Thyroid gland (tissue), 4 donors: Measurements from ENCODE around the gene TMEM222. TPM values are rescaled to one million over a fixed set of nuclear protein-coding genes. Genes with fewer than 3 reads are reported as not detected.

ENCODE experiments used
- DNase-seq, 2 donors: peaks; one replicate each; pipeline ENCODE4 v3.0.0-alpha.2; 2019
- H3K27ac ChIP-seq, 3 donors: fragments of 200-600 bp; sonication (generic); 1 replicate in 2 of 3; 2 replicates in 1 of 3; pipeline ENCODE4 v1.5.1; 2016 to 2019; ENCODE audit warnings: mild to moderate bottlenecking in 1 of 3, moderate library complexity in 1 of 3
- H3K27me3 ChIP-seq: fragments of 200-600 bp; sonication (generic); one replicate; pipeline ENCODE4 v1.5.1; 2019
- H3K36me3 ChIP-seq, 2 donors: fragments of 200-600 bp; sonication (generic); one replicate each; pipeline ENCODE4 v1.5.1; 2016 to 2019
- H3K4me1 ChIP-seq, 2 donors: fragments of 200-600 bp; sonication (generic); one replicate each; pipeline ENCODE4 v1.5.1; 2017 to 2019
- H3K4me3 ChIP-seq, 3 donors: fragments of 200-600 bp; sonication (generic); replicated peaks in 1 of 3; 1 replicate in 2 of 3; 2 replicates in 1 of 3; pipeline ENCODE4 v1.5.1; 2016; ENCODE audit warnings: mild to moderate bottlenecking in 1 of 3
- H3K9me3 ChIP-seq: fragments of 200-600 bp; sonication (generic); one replicate; pipeline ENCODE4 v1.5.1; 2017
- POLR2A ChIP-seq, 2 donors: fragments of 450-650 bp; IDR thresholded peaks; one replicate each; pipeline ENCODE4 v1.6.1; 2017; ENCODE audit warnings: antibody characterized with exemption in 2 of 2, mild to moderate bottlenecking in 2 of 2, moderate library complexity in 1 of 2
- WGBS, 2 donors: methylation state at CpG; one replicate each; pipeline ENCODE4 v1.1.5; 2017; 5-methylcytosine and 5-hydroxymethylcytosine counted together
- intact Hi-C: fragments of 100-400 bp; cut with DNase I; formaldehyde crosslinking; loops from one replicate; pipeline ENCODE4 v1.15.1; 2023
- total RNA-seq, 4 donors: library from RNA; depleted of rRNA; stranded (reverse); fragments of >200 nt; gene quantifications; one replicate each; pipeline ENCODE4 v1.2.3, GENCODE V29; 2016
- TF ChIP-seq, protein P1 (sequence below), 6 experiments: fragments of 200-600 bp in 3 of 6; fragments of 450-650 bp in 3 of 6; sonication (generic) in 3 of 6; IDR thresholded peaks; one replicate each; pipeline ENCODE4 v1.5.1; 2016 to 2019; ENCODE audit warnings: antibody characterized with exemption in 6 of 6, mild to moderate bottlenecking in 2 of 6, inconsistent platforms in 1 of 6, moderate library complexity in 1 of 6

Gene TMEM222
- total RNA-seq, 4 donors from 2014 or later = 22.7 to 46.0 (median 30.9) TPM

DNA sequence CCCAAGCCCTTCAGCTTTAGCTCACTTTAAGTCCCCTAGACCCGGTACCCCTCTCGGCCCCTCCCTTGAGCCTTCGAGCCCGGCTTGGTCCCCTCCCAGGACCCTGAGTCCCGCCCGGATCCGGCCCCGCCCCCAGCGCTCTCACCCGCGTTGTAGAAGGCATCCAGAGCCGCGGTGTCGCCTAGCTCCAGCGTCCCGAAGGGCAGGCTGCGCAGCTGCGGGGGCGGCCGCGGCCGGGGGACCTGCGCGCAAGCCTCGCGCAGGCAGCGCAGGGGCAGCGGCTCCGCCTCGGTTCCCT, 44.1 kb downstream of the TMEM222 start:
- peaks cover 14 to 31% of the 10 kb centered on the region in 2 donors for H3K36me3 ChIP-seq
- WGBS, 2 donors = 0% methylated on average over 8 to 13 of the region's 30 CpGs
- H3K4me3 ChIP-seq = peak overlapping the region; percentile 10 to 63 (median 51)
- peaks cover 5 to 20% of the 10 kb centered on the region in 2 donors for H3K4me1 ChIP-seq
- H3K27ac ChIP-seq = peak overlapping the region; percentile 86 to 95 (median 94)
- peak; percentile 88 to 92 for DNase-seq
- H3K9me3 ChIP-seq = no peaks in the 10 kb centered on the region
- no peaks in the 10 kb centered on the region for H3K27me3 ChIP-seq
- TF ChIP-seq, protein P1, sequence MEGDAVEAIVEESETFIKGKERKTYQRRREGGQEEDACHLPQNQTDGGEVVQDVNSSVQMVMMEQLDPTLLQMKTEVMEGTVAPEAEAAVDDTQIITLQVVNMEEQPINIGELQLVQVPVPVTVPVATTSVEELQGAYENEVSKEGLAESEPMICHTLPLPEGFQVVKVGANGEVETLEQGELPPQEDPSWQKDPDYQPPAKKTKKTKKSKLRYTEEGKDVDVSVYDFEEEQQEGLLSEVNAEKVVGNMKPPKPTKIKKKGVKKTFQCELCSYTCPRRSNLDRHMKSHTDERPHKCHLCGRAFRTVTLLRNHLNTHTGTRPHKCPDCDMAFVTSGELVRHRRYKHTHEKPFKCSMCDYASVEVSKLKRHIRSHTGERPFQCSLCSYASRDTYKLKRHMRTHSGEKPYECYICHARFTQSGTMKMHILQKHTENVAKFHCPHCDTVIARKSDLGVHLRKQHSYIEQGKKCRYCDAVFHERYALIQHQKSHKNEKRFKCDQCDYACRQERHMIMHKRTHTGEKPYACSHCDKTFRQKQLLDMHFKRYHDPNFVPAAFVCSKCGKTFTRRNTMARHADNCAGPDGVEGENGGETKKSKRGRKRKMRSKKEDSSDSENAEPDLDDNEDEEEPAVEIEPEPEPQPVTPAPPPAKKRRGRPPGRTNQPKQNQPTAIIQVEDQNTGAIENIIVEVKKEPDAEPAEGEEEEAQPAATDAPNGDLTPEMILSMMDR (IDR thresholded peaks at IDR 0.05) = no peak
- peak; percentile 24 to 49 for TF ChIP-seq POLR2A (IDR thresholded peaks at IDR 0.05)
- intact Hi-C loops = no loop called here

DNA sequence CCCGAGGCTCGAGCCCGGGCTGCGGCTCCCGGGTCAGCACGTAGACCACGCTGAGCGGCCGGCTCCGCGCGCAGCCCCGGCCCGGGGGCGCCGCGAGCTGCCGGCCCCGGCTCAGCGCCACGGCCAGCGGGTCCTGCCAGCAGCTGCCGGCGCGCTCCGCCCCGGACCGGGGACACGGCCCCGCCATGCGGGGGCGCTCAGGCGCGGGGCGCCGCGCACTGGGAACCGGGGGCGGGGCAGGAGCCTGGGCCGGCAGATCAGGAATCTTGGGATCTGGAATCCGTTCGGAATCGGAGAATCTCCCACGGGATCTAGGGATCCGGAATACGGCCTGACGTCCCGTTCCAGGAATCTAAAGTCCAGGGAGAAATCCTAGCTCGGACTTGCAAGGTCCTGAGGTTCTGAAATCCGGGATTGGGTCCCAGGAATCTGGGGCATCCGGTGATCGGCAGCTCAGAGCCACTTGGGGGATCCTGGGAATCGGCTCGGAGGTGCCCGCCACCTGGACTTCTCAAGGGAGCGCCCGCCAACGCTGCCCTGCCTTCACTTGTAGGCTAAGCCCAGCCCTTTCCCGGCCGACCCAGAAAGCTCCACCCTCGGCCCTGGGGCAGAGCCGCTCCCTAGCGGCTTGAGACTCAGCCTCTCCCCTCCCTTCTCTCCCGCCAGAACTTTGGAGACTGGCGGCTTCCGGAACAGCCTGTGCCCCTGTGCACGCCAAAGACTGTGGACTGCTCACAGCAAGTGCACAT, 44.6 kb downstream of the TMEM222 start, which contains the start of gene MAP3K6:
TSS of gene MAP3K6 (minus strand) at position 551 of the 749 bp plus-strand sequence. CDS start at position 187, 364 bp downstream.
- peak in 1 of 2 donors; percentile 79 for TF ChIP-seq POLR2A (IDR thresholded peaks at IDR 0.05)
- TF ChIP-seq, protein P1 (IDR thresholded peaks at IDR 0.05) = peak in 3 of 6 experiments; percentile 25 to 43 (median 37)

DNA sequence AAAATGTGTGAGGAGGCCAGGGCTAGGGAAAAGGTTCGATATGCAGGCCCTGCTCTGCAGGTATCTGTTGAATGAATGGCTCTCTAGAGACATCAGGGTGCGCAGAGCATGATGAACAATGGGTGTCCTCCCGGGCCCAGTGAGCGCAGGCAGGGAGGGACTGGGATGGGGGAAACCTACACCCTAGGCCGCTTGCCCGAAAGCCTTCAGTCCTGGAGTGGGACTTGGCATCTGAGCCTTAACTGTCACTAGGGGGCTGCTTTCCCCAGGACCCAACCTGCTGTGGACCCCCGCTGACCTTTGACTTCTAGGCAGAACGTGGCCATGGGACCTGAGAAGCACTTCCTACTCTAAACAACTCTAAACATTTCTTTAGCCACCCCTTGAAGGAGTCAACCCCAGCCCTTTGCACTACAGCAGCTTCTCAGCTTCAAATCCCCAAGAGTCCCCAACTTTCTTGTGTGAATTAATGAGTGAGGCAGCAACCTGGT, 45.2 kb downstream of the TMEM222 start:
- no peak for DNase-seq
- Histone ChIP-seq H3K4me1 (peaks cover 6 to 20% of the 10 kb centered on the region in 2 donors), H3K27me3 (no peaks in the 10 kb centered on the region), H3K27ac (peak overlapping the region; percentile 29 to 95 (median 94)), H3K36me3 (peaks cover 6 to 20% of the 10 kb centered on the region in 2 donors), H3K9me3 (no peaks in the 10 kb centered on the region), H3K4me3 (peak overlapping the region in 1 of 3 donors; percentile 63)
- intact Hi-C loops = no loop called here
- 41 to 45% methylated on average over 7 to 8 of the region's 8 CpGs for WGBS, 2 donors
- TF ChIP-seq POLR2A (IDR thresholded peaks at IDR 0.05) = no peak
- TF ChIP-seq, protein P1 (IDR thresholded peaks at IDR 0.05) = no peak

More for the DNA sequence above, 44.6 kb downstream of the TMEM222 start, which contains the start of gene MAP3K6:
- Histone ChIP-seq H3K4me3 (peak within 1 kb of the TSS; percentile 48 to 63 (median 51)), H3K27me3 (no peaks in the 10 kb centered on the region), H3K27ac (peak within 1 kb of the TSS; percentile 92 to 95 (median 94)), H3K36me3 (peaks cover 10 to 26% of the 10 kb centered on the region in 2 donors), H3K9me3 (no peaks in the 10 kb centered on the region), H3K4me1 (peaks cover 5 to 20% of the 10 kb centered on the region in 2 donors)
- intact Hi-C loops = no loop called here
- DNase-seq = peak; percentile 93 to 95
- 1% methylated on average over 24 to 31 of the region's 67 CpGs for WGBS, 2 donors

DNA sequence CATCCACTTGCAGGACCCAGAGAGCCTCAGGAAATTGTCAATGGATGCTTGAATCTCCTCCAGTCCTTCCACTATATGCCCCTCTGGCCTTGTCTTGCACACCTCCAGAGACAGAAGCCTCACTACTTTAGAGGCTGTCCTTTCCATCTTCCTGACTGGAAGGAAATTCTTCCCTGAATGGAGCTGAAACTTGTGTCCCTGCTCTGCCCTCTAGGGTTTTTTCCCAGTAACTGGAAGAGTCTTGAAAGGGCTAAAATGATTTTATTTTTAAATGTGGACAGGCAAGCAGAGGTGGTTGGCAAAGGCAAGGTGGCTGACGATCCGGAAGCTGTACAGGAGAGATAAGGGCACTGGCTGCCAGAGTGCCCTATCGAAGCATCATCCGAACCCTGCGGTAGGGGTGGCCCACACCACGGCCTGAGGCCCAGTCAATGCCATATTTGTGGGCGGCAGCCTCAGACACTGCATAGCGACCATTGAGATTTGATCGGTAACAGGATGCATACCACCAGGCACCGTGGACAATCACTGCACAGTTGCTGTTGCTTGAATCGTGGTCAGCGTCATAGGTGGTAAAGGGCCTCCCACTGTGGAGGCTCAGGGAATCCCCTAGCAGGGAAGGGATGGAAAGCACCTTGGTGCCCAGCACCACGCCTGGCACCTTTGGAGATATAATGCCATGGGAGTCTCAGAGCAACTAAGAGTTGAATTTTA, 47.1 kb downstream of the TMEM222 start:
- Histone ChIP-seq H3K36me3 (peaks cover 0 to 1% of the 10 kb centered on the region in 2 donors), H3K4me1 (peaks cover 8 to 30% of the 10 kb centered on the region in 2 donors), H3K4me3 (no peak overlapping the region), H3K27me3 (no peaks in the 10 kb centered on the region), H3K27ac (no peak overlapping the region), H3K9me3 (no peaks in the 10 kb centered on the region)
- intact Hi-C loops = no loop called here
- 74 to 79% methylated on average over 13 of the region's 13 CpGs for WGBS, 2 donors
- TF ChIP-seq, protein P1 (IDR thresholded peaks at IDR 0.05) = no peak
- TF ChIP-seq POLR2A (IDR thresholded peaks at IDR 0.05) = no peak
- no peak for DNase-seq
